Effector memory CD4-positive, alpha-beta T cell (primary cell): Measurements from ENCODE around the gene FBXO36.
"Not testable (repeated sequence)": the region's sequence is repeated elsewhere in the genome, so short reads cannot be mapped to it uniquely, and the experiment has no call there.

Experiments used
- DNase-seq, 3 donors: peaks; one replicate each; pipeline ENCODE4 v3.0.0-alpha.2; 2020
- H3K27ac ChIP-seq: 2 replicates; pipeline ENCODE4 v1.7.0; 2013; ENCODE audit warnings: mild to moderate bottlenecking, low read length, moderate library complexity; ENCODE audit not compliant: insufficient read depth, poor library complexity, severe bottlenecking
- H3K27me3 ChIP-seq: replicated peaks from 2 replicates; pipeline ENCODE4 v1.7.0; 2013; ENCODE audit warnings: mild to moderate bottlenecking, low read length; ENCODE audit not compliant: insufficient read depth, control insufficient read depth, poor library complexity, severe bottlenecking
- H3K36me3 ChIP-seq: 2 replicates; pipeline ENCODE4 v1.7.0; 2013; ENCODE audit warnings: mild to moderate bottlenecking, low read length, moderate library complexity; ENCODE audit not compliant: control insufficient read depth, insufficient read depth
- H3K4me1 ChIP-seq: 2 replicates; pipeline ENCODE4 v1.7.0; 2013; ENCODE audit warnings: low read length, mild to moderate bottlenecking; ENCODE audit not compliant: control insufficient read depth, insufficient read depth, poor library complexity, severe bottlenecking
- H3K4me3 ChIP-seq: 2 replicates; pipeline ENCODE4 v1.7.0; 2013; ENCODE audit warnings: low read length, low read depth, mild to moderate bottlenecking; ENCODE audit not compliant: insufficient read depth, poor library complexity, severe bottlenecking
- H3K9me3 ChIP-seq: 2 replicates; pipeline ENCODE4 v1.7.0; 2013; ENCODE audit warnings: mild to moderate bottlenecking, low read length, moderate library complexity; ENCODE audit not compliant: control insufficient read depth

FBXO36 gene

GRCh38 chr2:229888031-229888430 is 34.3 kb upstream of the FBXO36 start:
- H3K36me3 ChIP-seq = no peaks in the 10 kb centered on the region
- DNase-seq = no peak
- no peaks in the 10 kb centered on the region for H3K27me3 ChIP-seq
- no peaks in the 10 kb centered on the region for H3K9me3 ChIP-seq
- H3K27ac ChIP-seq = no peak overlapping the region
- no peaks in the 10 kb centered on the region for H3K4me1 ChIP-seq
- H3K4me3 ChIP-seq = no peak overlapping the region

GRCh38 chr2:229889023-229889422 is 33.3 kb upstream of the FBXO36 start:
- Histone ChIP-seq H3K27ac (no peak overlapping the region), H3K27me3 (no peaks in the 10 kb centered on the region), H3K36me3 (no peaks in the 10 kb centered on the region), H3K4me3 (no peak overlapping the region), H3K9me3 (no peaks in the 10 kb centered on the region), H3K4me1 (no peaks in the 10 kb centered on the region)
- no peak for DNase-seq

- H3K27ac ChIP-seq = no peak overlapping the region
- H3K4me1 ChIP-seq = peaks cover 3% of the 10 kb centered on the region
- no peaks in the 10 kb centered on the region for H3K27me3 ChIP-seq
- DNase-seq = no peak
- no peak overlapping the region for H3K4me3 ChIP-seq
- H3K36me3 ChIP-seq = no peaks in the 10 kb centered on the region
- no peaks in the 10 kb centered on the region for H3K9me3 ChIP-seq
These were observed 25.4 kb upstream of the FBXO36 start for GRCh38 chr2:229896857-229897256.

GRCh38 chr2:229899604-229900003 is 22.7 kb upstream of the FBXO36 start:
- H3K9me3 ChIP-seq = no peaks in the 10 kb centered on the region
- no peaks in the 10 kb centered on the region for H3K27me3 ChIP-seq
- no peak overlapping the region for H3K4me3 ChIP-seq
- peaks cover 3% of the 10 kb centered on the region for H3K4me1 ChIP-seq
- H3K36me3 ChIP-seq = peaks cover 6% of the 10 kb centered on the region
- H3K27ac ChIP-seq = no peak overlapping the region
- DNase-seq = no peak

- no peak overlapping the region for H3K27ac ChIP-seq
- no peaks in the 10 kb centered on the region for H3K27me3 ChIP-seq
- no peak overlapping the region for H3K4me3 ChIP-seq
- peaks cover 3% of the 10 kb centered on the region for H3K4me1 ChIP-seq
- no peaks in the 10 kb centered on the region for H3K9me3 ChIP-seq
- DNase-seq = no peak
- peaks cover 6% of the 10 kb centered on the region for H3K36me3 ChIP-seq
These were observed 22.3 kb upstream of the FBXO36 start for GRCh38 chr2:229900012-229900411.

GRCh38 chr2:229900514-229900913 is 21.8 kb upstream of the FBXO36 start:
- DNase-seq, H3K27me3 ChIP-seq, H3K4me3 ChIP-seq, H3K9me3 ChIP-seq, H3K36me3 ChIP-seq, H3K4me1 ChIP-seq, H3K27ac ChIP-seq: not testable (repeated sequence)

GRCh38 chr2:229901819-229902218 is 20.5 kb upstream of the FBXO36 start:
- no peak overlapping the region for H3K27ac ChIP-seq
- H3K9me3 ChIP-seq = no peaks in the 10 kb centered on the region
- DNase-seq = no peak
- no peak overlapping the region for H3K4me3 ChIP-seq
- H3K4me1 ChIP-seq = peaks cover 5% of the 10 kb centered on the region
- no peaks in the 10 kb centered on the region for H3K27me3 ChIP-seq
- peaks cover 6% of the 10 kb centered on the region for H3K36me3 ChIP-seq

- no peaks in the 10 kb centered on the region for H3K27me3 ChIP-seq
- peaks cover 3% of the 10 kb centered on the region for H3K4me1 ChIP-seq
- DNase-seq = no peak
- peaks cover 6% of the 10 kb centered on the region for H3K36me3 ChIP-seq
- H3K27ac ChIP-seq = no peak overlapping the region
- H3K9me3 ChIP-seq = no peaks in the 10 kb centered on the region
- H3K4me3 ChIP-seq = no peak overlapping the region
These were observed 19.3 kb upstream of the FBXO36 start for GRCh38 chr2:229903037-229903436.

- Histone ChIP-seq H3K27me3 (no peaks in the 10 kb centered on the region), H3K36me3 (peaks cover 6% of the 10 kb centered on the region), H3K27ac (no peak overlapping the region), H3K4me3 (no peak overlapping the region), H3K9me3 (no peaks in the 10 kb centered on the region), H3K4me1 (peaks cover 3% of the 10 kb centered on the region)
- DNase-seq = no peak
These were observed 16.7 kb upstream of the FBXO36 start for GRCh38 chr2:229905601-229906000.

- no peaks in the 10 kb centered on the region for H3K36me3 ChIP-seq
- H3K9me3 ChIP-seq = no peaks in the 10 kb centered on the region
- H3K4me3 ChIP-seq = no peak overlapping the region
- DNase-seq = no peak
- peaks cover 5% of the 10 kb centered on the region for H3K4me1 ChIP-seq
- no peak overlapping the region for H3K27ac ChIP-seq
- H3K27me3 ChIP-seq = no peaks in the 10 kb centered on the region
These were observed 13.2 kb upstream of the FBXO36 start for GRCh38 chr2:229909090-229909489.
